ENCODE data around the gene GATAD2A. TPM values are rescaled to one million over a fixed set of nuclear protein-coding genes. Genes with fewer than 3 reads are reported as not detected.

Gene GATAD2A
- total and polyA plus RNA-seq, 7 experiments from 2014 or later: 11.3 to 123 (median 102) TPM

DNA sequence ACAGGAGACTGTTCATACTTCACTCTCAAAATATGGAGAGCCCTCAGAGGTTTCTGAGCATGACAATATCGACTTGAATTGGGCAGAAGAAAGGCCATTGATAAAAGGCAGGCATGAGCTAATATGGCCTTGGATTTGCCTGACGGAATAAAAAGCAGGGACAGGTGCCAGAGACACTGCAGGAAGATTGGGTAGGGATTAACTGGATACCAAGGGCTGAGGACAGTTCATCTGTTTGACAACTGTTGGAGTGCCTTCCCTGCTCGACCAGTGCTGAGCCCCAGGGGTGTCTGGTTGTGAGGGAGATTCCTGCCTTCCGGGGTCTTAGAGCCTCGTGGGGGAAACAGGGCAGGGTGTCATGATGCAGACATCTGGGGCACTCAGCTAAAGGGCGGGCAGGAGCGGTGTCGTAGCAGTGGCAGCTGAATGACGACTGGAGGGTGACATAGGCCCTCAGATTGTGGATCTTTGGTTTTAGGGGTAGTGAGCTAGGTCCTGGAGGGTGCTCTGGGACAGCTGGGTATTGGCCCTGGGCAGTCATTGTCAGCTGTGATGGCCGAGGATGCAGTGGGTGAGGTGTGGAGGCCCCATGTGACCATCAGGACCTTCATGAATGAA is 12.3 kb downstream of the GATAD2A start:
- ATAC-seq (no peak), DNase-seq (no peak)
- Histone ChIP-seq H3K36me3 (ENCODE audit: control insufficient read depth in 2 of 3, insufficient read depth in 3 of 3, low read length in 3 of 3) (no peaks in the 10 kb centered on the region), H3K27me3 (ENCODE audit: control insufficient read depth in 2 of 2, insufficient read depth in 2 of 2, low read length in 2 of 2) (no peaks in the 10 kb centered on the region), H3K9me3 (ENCODE audit: control insufficient read depth in 2 of 3, low read length in 3 of 3) (no peaks in the 10 kb centered on the region), H3K4me3 (ENCODE audit: low read length) (no peak overlapping the region), H3K27ac (ENCODE audit: low read depth, low read length) (peak overlapping the region; percentile 17), H3K4me1 (ENCODE audit: control insufficient read depth in 2 of 2, insufficient read depth in 2 of 2, low read length in 2 of 2) (peaks cover 45 to 50% of the 10 kb centered on the region in 2 donors)
- ChIA-PET POLR2A (interaction anchor here (0.7 to 1.1 kb wide), 2 partner anchors 56 to 74 kb away, joined by 3 read pairs; no protein-coding TSS in a partner anchor), CTCF (interaction anchor here (0.7 to 2.7 kb wide), 3 partner anchors 10 to 56 kb away, joined by 3 to 7 read pairs (median 3); no protein-coding TSS in a partner anchor)
- H3K4me3 Mint-ChIP-seq: peak overlapping the region in 9 of 10 donors; percentile 26 to 80 (median 72)
- intact Hi-C loops (cut with micrococcal nuclease): no loop called here
- peaks cover 47 to 83% (median 71%) of the 10 kb centered on the region in 7 donors for H3K4me1 Mint-ChIP-seq
- peak overlapping the region; percentile 41 to 92 (median 75) for H3K27ac Mint-ChIP-seq
- H3K9me3 Mint-ChIP-seq: no peaks in the 10 kb centered on the region
- peaks cover 0 to 16% (median 4%) of the 10 kb centered on the region in 5 donors for H3K36me3 Mint-ChIP-seq
- H3K27me3 Mint-ChIP-seq: no peaks in the 10 kb centered on the region

DNA sequence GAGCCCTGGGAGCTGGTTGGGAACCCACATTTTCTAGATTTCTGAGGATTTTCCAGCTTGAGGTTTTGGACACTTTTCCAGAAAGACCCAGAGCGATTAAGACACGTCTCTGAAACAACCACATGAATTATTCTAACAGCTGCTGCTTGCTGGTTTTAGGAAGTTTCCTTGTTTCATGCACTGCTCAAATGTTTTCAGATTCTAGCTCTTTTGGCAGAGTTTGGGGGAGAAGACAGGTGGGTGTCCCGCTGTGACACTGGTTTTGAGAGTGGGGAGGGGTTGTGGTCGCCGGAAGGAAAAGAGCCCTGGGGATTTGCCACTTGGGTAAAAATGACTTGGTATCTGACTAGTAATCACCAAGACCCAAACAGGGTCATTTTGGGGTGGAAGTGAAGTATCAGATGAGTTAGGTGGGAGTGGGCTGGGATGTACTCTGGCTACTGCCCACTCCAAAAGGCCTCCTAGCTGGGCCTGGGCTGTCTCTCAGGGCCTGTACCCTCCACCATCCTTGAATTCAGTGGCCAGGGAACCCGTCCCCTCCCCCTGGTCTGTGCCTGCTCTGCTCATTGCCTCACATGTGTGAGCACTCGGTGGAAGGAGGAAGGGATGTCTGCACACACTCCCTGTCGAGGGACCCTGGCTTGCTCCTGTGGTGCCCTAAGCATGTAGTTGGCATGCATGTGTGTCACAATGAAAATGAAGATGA is 13.2 kb downstream of the GATAD2A start:
- no peaks in the 10 kb centered on the region for H3K27me3 ChIP-seq (ENCODE audit: control insufficient read depth in 2 of 2, insufficient read depth in 2 of 2, low read length in 2 of 2)
- H3K9me3 Mint-ChIP-seq: no peaks in the 10 kb centered on the region
- peaks cover 0 to 14% (median 4%) of the 10 kb centered on the region in 5 donors for H3K36me3 Mint-ChIP-seq
- DNase-seq (no peak), ATAC-seq (no peak)
- peaks cover 48 to 83% (median 70%) of the 10 kb centered on the region in 7 donors for H3K4me1 Mint-ChIP-seq
- H3K36me3 ChIP-seq (ENCODE audit: control insufficient read depth in 2 of 3, insufficient read depth in 3 of 3, low read length in 3 of 3): peaks cover 0 to 2% (median 0%) of the 10 kb centered on the region in 3 experiments
- H3K27me3 Mint-ChIP-seq: no peaks in the 10 kb centered on the region
- peaks cover 40 to 47% of the 10 kb centered on the region in 2 donors for H3K4me1 ChIP-seq (ENCODE audit: control insufficient read depth in 2 of 2, insufficient read depth in 2 of 2, low read length in 2 of 2)
- H3K27ac ChIP-seq (ENCODE audit: low read depth, low read length): peak overlapping the region; percentile 17
- H3K9me3 ChIP-seq (ENCODE audit: control insufficient read depth in 2 of 3, low read length in 3 of 3): no peaks in the 10 kb centered on the region
- intact Hi-C loops (cut with micrococcal nuclease): no loop called here
- no peak overlapping the region for H3K4me3 ChIP-seq (ENCODE audit: low read length)
- CTCF ChIA-PET: interaction anchor here (0.5 to 2.7 kb wide), 3 partner anchors 9 to 53 kb away, joined by 3 to 7 read pairs (median 3); no protein-coding TSS in a partner anchor
- peak overlapping the region; percentile 27 to 92 (median 75) for H3K27ac Mint-ChIP-seq
- H3K4me3 Mint-ChIP-seq: peak overlapping the region; percentile 4 to 80 (median 70)
- POLR2A ChIA-PET: interaction anchor here (0.5 to 1.8 kb wide), 4 partner anchors 11 to 73 kb away, joined by 3 to 7 read pairs (median 3); no protein-coding TSS in a partner anchor

DNA sequence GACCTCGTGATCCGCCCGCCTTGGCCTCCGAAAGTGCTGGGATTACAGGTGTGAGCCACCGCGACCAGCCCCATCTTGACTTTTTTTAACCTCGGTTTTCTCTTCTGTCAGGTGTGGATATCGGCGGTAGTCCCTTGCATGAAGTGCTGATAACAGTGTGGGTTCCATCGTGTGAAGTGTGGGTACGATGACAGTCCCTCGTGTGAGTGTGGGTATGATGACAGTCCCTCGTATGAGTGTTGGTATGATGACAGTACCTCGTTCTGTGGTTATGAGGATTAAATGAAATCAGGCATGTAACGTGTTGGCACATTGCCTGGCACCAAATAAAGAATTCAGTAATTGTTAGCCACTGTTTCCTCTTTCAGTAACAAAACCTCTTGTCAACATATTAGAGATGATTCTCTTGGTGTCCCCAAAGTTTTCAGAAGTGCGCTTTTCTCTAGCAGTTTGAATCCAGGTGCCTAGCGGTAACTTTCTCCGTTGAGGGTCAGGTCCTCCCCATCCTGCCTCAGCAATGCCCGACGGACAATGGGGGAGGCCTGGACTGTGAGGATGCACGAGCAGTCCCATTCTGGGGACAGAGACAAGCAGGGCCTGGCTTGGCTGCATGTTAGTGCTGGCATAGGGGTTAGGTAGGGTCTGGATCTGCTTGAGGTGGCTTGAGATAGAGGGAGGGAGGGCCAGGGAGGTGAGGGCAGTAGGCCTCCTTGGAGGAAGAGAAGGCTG is 15.3 kb downstream of the GATAD2A start:
- Histone ChIP-seq H3K4me1 (ENCODE audit: control insufficient read depth in 2 of 2, insufficient read depth in 2 of 2, low read length in 2 of 2) (peaks cover 40 to 49% of the 10 kb centered on the region in 2 donors), H3K36me3 (ENCODE audit: control insufficient read depth in 2 of 3, insufficient read depth in 3 of 3, low read length in 3 of 3) (peaks cover 0 to 4% (median 0%) of the 10 kb centered on the region in 3 experiments), H3K9me3 (ENCODE audit: control insufficient read depth in 2 of 3, low read length in 3 of 3) (no peaks in the 10 kb centered on the region), H3K27me3 (ENCODE audit: control insufficient read depth in 2 of 2, insufficient read depth in 2 of 2, low read length in 2 of 2) (no peaks in the 10 kb centered on the region), H3K27ac (ENCODE audit: low read depth, low read length) (no peak overlapping the region), H3K4me3 (ENCODE audit: low read length) (no peak overlapping the region)
- H3K36me3 Mint-ChIP-seq: peaks cover 0 to 8% (median 0%) of the 10 kb centered on the region in 5 donors
- peak overlapping the region in 8 of 9 donors; percentile 39 to 86 (median 70) for H3K27ac Mint-ChIP-seq
- peaks cover 48 to 94% (median 80%) of the 10 kb centered on the region in 7 donors for H3K4me1 Mint-ChIP-seq
- intact Hi-C loops (cut with micrococcal nuclease): no loop called here
- H3K9me3 Mint-ChIP-seq: no peaks in the 10 kb centered on the region
- H3K27me3 Mint-ChIP-seq: no peaks in the 10 kb centered on the region
- ChIA-PET CTCF (no interaction called here), POLR2A (no interaction called here)
- ATAC-seq: peak; percentile 89
- peak overlapping the region in 9 of 10 donors; percentile 20 to 71 (median 51) for H3K4me3 Mint-ChIP-seq
- no peak for DNase-seq

DNA sequence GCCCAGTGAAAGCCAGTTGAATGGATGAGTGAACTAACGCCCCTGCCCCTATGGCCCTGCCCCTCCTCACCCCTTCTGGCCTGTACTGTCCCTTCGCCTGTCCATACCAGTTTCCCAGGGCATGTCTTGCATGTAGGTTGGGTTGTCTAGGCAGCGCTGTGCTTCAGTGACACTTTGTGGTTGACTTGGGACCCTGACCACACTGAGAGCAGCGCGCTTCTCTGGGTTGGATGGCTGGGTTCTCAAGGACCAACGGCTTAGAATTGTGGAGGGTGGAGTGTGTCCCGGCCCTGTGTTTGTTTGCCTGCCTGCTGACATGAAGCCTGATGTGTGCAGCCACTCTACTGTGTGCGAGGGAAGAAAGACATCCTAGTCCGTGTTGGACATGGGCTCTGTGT is 15.8 kb downstream of the GATAD2A start:
- Histone ChIP-seq H3K4me3 (ENCODE audit: low read length) (no peak overlapping the region), H3K4me1 (ENCODE audit: control insufficient read depth in 2 of 2, insufficient read depth in 2 of 2, low read length in 2 of 2) (peaks cover 42 to 44% of the 10 kb centered on the region in 2 donors)
- POLR2A ChIA-PET: no interaction called here

DNA sequence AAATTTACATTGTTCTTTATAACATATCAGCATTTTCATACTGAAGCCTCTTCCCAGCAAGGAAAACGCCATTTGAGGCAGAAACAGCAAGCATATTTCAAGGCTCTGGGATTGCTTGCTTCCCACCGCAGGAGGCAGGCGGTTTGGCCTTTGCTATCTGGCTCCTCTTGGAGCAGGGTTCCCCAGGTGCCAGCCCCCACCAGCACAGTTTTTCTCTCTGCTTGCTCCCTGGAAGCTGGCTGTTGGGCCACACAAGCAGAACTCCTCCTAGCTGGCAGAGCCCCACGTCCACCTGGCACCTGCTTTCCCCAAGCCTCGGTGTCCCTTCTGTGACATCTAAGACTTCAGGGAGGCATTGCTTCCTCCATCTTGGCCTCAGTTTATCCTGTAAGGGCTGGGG is 16.7 kb downstream of the GATAD2A start:
- ChIA-PET CTCF (no interaction called here), POLR2A (no interaction called here)
- intact Hi-C loops (cut with micrococcal nuclease): no loop called here
- no peaks in the 10 kb centered on the region for H3K27me3 ChIP-seq (ENCODE audit: control insufficient read depth in 2 of 2, insufficient read depth in 2 of 2, low read length in 2 of 2)
- no peak for DNase-seq
- Mint-ChIP-seq H3K4me1 (peaks cover 45 to 94% (median 80%) of the 10 kb centered on the region in 7 donors), H3K27ac (peak overlapping the region in 3 of 9 donors; percentile 17 to 31 (median 25)), H3K27me3 (no peaks in the 10 kb centered on the region), H3K36me3 (peaks cover 0 to 4% (median 0%) of the 10 kb centered on the region in 5 donors), H3K9me3 (no peaks in the 10 kb centered on the region), H3K4me3 (peak overlapping the region in 2 of 10 donors; percentile 30 to 51)
- peaks cover 0 to 4% (median 0%) of the 10 kb centered on the region in 3 experiments for H3K36me3 ChIP-seq (ENCODE audit: control insufficient read depth in 2 of 3, insufficient read depth in 3 of 3, low read length in 3 of 3)
- no peak overlapping the region for H3K27ac ChIP-seq (ENCODE audit: low read depth, low read length)
- H3K9me3 ChIP-seq (ENCODE audit: control insufficient read depth in 2 of 3, low read length in 3 of 3): no peaks in the 10 kb centered on the region
- no peak for ATAC-seq
- H3K4me3 ChIP-seq (ENCODE audit: low read length): no peak overlapping the region
- H3K4me1 ChIP-seq (ENCODE audit: control insufficient read depth in 2 of 2, insufficient read depth in 2 of 2, low read length in 2 of 2): peaks cover 40 to 45% of the 10 kb centered on the region in 2 donors

More for the DNA sequence above, 15.8 kb downstream of the GATAD2A start:
- Mint-ChIP-seq H3K9me3 (no peaks in the 10 kb centered on the region), H3K36me3 (peaks cover 0 to 4% (median 0%) of the 10 kb centered on the region in 5 donors), H3K4me1 (peaks cover 43 to 94% (median 80%) of the 10 kb centered on the region in 7 donors), H3K4me3 (peak overlapping the region in 4 of 10 donors; percentile 8 to 71 (median 54)), H3K27ac (peak overlapping the region in 7 of 9 donors; percentile 54 to 86 (median 66)), H3K27me3 (no peaks in the 10 kb centered on the region)
- Histone ChIP-seq H3K9me3 (ENCODE audit: control insufficient read depth in 2 of 3, low read length in 3 of 3) (no peaks in the 10 kb centered on the region), H3K36me3 (ENCODE audit: control insufficient read depth in 2 of 3, insufficient read depth in 3 of 3, low read length in 3 of 3) (peaks cover 0 to 4% (median 0%) of the 10 kb centered on the region in 3 experiments), H3K27me3 (ENCODE audit: control insufficient read depth in 2 of 2, insufficient read depth in 2 of 2, low read length in 2 of 2) (no peaks in the 10 kb centered on the region), H3K27ac (ENCODE audit: low read depth, low read length) (no peak overlapping the region)
- intact Hi-C loops (cut with micrococcal nuclease): no loop called here
- DNase-seq (no peak), ATAC-seq (no peak)
- CTCF ChIA-PET: no interaction called here

DNA sequence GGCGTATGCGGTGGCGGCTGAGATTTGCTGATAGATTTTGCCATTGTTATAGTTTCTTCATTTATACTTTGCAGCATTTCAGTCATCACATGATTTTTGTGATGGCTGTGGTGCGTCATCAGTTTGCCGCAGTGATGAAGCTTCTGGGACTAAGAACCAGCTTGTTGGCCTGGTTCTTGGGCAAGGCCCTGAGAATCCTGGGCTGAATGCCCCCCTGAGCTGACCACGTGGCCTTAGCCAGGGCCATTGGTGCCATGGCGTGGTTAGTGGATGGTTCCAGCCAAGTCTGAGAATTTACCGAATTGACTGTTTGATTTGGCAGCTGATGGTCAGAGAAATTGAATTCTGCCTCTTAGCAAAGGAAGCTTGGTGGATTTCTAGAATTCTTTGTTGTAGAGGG is 17.8 kb downstream of the GATAD2A start:
- no peaks in the 10 kb centered on the region for H3K9me3 Mint-ChIP-seq
- ATAC-seq (no peak), DNase-seq (no peak)
- Histone ChIP-seq H3K36me3 (ENCODE audit: control insufficient read depth in 2 of 3, insufficient read depth in 3 of 3, low read length in 3 of 3) (peaks cover 0 to 4% (median 0%) of the 10 kb centered on the region in 3 experiments), H3K4me1 (ENCODE audit: control insufficient read depth in 2 of 2, insufficient read depth in 2 of 2, low read length in 2 of 2) (peaks cover 29 to 42% of the 10 kb centered on the region in 2 donors), H3K27ac (ENCODE audit: low read depth, low read length) (no peak overlapping the region), H3K4me3 (ENCODE audit: low read length) (no peak overlapping the region), H3K9me3 (ENCODE audit: control insufficient read depth in 2 of 3, low read length in 3 of 3) (no peaks in the 10 kb centered on the region), H3K27me3 (ENCODE audit: control insufficient read depth in 2 of 2, insufficient read depth in 2 of 2, low read length in 2 of 2) (no peaks in the 10 kb centered on the region)
- H3K27ac Mint-ChIP-seq: peak overlapping the region in 4 of 9 donors; percentile 36 to 82 (median 46)
- ChIA-PET POLR2A (interaction anchor here (0.7 kb wide), 1 partner anchor 38 kb away, joined by 3 read pairs; no protein-coding TSS in a partner anchor), CTCF (interaction anchor here (0.7 kb wide), 1 partner anchor 61 kb away, joined by 3 read pairs; no protein-coding TSS in a partner anchor)
- peaks cover 37 to 94% (median 80%) of the 10 kb centered on the region in 7 donors for H3K4me1 Mint-ChIP-seq
- H3K4me3 Mint-ChIP-seq: peak overlapping the region in 2 of 10 donors; percentile 7 to 38
- H3K27me3 Mint-ChIP-seq: no peaks in the 10 kb centered on the region
- H3K36me3 Mint-ChIP-seq: peaks cover 0 to 9% (median 0%) of the 10 kb centered on the region in 5 donors
- intact Hi-C loops (cut with micrococcal nuclease): no loop called here
